Ishikawa (cell line): ENCODE results near the gene DOCK8.

Experiments used
- MAX ChIP-seq: IDR thresholded peaks from 2 replicates; pipeline ENCODE4 v1.6.1; 2012
- TAF1 ChIP-seq: IDR thresholded peaks from 2 replicates; pipeline ENCODE4 v1.6.1; 2012; ENCODE audit warnings: low read depth, mild to moderate bottlenecking

- TF ChIP-seq TAF1 (no peak), MAX (no peak)
Observed at GRCh38 chr9:362561-363273, 148.1 kb downstream of the DOCK8 start.
